HG03045 (cell line): ENCODE results near the gene SPSB3.

ENCODE experiments used
- ATAC-seq: cut with Tn5 transposase; IDR thresholded peaks from one replicate; pipeline ENCODE4 v1.9.1; 2021; ENCODE audit warnings: mild to moderate bottlenecking, moderate library complexity; ENCODE audit not compliant: unreplicated experiment

The SPSB3 gene

DNA sequence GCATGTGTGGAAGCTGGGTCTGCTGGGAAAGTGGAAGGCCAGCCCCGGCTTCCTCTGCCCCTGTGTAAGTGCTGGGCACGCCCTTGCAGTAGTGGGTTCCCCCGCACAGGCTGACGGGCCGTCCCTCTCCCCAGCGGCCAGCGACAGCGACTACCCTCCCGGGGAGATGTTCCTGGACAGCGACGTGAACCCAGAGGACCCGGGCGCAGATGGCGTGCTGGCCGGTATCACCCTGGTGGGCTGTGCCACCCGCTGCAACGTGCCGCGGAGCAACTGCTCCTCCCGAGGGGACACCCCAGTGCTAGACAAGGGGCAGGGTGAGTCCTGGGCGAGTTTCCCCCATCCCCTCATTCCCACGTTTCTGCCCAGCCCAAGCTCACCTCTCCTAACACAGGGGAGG lies 16.5 kb downstream of the SPSB3 start:
- no peak for ATAC-seq

GRCh38 chr16:1764971-1765370 lies 17.4 kb downstream of the SPSB3 start:
- no peak for ATAC-seq

- ATAC-seq, result no peak
Observed at GRCh38 chr16:1763521-1764511, 18.6 kb downstream of the SPSB3 start.

GRCh38 chr16:1762879-1763520 lies 19.4 kb downstream of the SPSB3 start:
- no peak for ATAC-seq

- no peak for ATAC-seq
Observed at GRCh38 chr16:1762196-1762878, 20.0 kb downstream of the SPSB3 start.

DNA sequence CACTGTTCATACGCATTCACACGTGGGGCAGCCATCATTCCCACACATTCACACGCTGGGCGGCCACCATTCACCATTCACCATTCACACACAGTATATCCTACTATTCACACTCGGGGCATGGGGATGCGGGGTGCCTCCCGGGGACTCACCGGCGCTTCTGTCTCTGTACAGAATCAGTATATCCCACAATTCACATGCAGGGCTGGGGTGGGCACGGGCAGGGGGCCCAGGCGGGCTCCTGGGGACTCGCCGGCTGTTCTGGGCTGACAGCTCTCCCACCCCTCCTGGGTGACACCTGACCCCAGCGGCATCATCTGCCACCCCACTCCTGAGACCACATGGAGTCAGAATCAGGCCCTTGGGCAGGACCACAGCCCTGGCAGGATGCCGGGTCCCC lies 20.6 kb downstream of the SPSB3 start:
- no peak for ATAC-seq

- no peak for ATAC-seq
Observed at GRCh38 chr16:1760911-1761310, 21.5 kb downstream of the SPSB3 start.

DNA sequence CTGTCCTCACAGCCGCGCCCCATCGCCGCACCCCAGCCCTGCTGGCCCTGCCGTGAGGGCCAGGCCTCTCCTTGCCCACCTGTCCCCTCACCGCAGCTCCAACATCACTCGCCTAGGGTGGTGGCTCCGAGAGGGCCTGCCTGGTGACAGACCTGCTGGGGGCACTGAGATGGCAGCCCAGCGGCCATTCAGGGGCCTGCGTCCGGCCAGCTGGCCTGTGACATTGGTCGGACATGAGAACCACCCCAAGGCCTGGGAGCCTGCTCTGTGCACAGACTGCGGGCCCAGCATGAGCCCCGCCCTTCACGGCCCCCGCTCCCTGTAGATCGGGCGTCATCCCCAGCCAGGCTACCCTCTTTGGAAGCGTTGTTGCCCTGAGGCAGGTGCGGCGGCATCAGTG lies 22.9 kb downstream of the SPSB3 start:
- ATAC-seq, result no peak

DNA sequence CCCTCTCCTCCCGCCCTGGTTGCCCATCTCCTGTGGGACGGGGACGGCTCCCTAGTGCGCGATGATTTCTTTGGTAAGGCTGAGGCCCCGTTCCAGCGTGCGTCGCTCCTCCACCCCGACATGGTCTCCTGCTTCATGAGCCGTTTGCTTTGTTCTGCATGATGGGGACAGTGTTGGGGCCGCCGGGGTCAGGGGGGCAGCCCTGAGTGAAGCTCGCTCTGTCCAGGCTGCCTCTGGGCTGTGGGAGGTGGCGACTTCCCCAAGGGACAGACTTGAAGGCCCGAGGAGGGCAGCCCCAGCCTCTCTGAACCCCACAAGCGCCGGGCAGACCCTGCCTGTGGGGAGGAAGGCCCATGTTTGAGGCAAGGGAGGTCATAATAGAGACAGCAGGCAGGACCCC lies 23.4 kb downstream of the SPSB3 start:
- ATAC-seq, result no peak

DNA sequence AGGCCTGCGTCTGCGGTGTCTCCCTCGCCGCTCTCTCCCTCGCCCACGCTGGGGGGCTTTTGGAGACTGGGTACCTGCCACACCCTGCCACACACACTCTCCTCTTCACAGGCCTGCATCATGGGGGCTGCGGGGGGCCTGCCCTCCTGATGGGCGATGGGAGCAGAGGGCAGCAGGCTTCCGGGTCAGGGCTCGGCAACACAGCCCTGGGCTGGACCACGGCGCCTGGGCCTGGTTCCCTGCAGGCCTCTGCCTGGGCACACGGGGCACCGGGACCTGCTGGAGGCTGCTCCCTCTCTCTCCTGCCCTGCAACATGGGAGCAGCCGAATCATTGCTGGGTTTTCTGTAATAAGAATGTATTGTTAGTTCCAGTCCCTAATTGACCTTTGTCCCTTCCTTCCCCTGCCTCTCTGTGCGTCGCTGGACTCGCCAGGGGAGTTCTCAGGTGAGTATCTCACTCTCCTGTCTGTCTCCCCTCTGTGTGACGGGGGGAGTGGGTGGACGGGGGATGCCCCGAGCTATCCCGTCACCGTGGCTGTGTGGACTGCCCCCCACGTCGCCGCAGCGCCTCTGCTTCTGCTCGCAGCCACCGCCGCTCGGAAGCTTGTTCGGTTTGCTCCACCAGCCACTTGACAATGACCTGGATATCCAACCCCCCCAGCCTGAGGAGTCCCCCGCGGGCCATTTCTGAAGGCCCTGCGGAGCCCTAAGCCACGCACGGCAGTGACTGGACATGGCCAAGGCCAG lies 24.5 kb downstream of the SPSB3 start:
- no peak for ATAC-seq

DNA sequence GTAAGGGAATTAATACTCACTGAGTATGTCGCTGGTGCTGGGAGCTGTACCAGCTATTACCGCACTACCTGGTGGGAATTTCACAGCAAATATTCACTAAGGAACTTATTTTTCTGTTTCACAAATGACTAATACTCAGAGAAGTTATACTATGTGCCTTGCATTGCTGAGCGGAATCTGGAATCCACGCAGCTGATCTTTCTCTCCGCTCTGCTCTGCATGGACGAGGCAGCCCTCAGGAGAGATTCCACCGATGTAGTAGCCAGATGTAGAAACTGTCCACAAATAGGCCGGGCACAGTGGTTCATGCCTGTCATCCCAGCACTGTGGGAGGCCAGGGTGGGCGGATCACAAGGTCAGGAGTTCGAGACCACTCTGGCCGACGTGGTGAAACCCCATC lies 28.2 kb downstream of the SPSB3 start:
- ATAC-seq, result no peak

DNA sequence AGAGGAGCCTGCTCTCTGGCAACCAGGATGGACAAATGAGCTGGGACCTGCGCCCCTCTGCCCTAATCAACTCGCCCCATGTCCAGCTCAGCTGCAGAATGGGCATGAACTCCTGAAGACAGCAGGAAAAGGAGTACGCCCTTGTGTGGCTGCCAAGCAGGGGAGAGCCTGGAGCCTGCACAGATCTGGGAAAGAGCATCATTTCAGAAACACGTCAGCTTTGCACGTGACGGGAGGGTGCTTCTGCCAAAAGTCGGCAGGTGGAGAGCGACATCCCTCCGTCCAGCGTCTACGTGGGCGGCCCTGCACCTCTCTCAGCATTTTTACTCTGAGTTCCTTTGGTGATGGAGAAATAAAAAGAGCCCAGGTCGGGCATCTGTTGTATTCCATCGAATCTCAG lies 29.5 kb downstream of the SPSB3 start:
- no peak for ATAC-seq

DNA sequence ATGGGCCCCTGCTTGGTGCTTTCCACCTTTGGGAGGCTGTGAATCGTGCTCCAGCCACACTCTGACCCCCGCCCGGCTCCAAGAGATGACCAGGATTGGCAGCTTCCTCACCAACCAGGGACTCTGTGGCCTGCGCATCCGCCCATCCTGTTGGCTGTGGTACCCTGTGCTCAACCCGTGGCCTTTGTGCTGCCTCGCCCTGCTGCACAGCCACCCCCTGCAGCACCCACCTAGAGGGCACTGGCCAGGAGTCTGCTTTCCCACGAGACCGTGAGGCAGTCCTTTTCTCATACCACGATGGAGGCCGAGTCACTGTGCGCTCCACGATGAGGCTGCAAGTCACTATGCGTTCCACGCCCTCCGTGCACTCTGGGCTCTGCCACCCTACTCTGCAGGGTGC lies 30.4 kb downstream of the SPSB3 start:
- ATAC-seq, result no peak

DNA sequence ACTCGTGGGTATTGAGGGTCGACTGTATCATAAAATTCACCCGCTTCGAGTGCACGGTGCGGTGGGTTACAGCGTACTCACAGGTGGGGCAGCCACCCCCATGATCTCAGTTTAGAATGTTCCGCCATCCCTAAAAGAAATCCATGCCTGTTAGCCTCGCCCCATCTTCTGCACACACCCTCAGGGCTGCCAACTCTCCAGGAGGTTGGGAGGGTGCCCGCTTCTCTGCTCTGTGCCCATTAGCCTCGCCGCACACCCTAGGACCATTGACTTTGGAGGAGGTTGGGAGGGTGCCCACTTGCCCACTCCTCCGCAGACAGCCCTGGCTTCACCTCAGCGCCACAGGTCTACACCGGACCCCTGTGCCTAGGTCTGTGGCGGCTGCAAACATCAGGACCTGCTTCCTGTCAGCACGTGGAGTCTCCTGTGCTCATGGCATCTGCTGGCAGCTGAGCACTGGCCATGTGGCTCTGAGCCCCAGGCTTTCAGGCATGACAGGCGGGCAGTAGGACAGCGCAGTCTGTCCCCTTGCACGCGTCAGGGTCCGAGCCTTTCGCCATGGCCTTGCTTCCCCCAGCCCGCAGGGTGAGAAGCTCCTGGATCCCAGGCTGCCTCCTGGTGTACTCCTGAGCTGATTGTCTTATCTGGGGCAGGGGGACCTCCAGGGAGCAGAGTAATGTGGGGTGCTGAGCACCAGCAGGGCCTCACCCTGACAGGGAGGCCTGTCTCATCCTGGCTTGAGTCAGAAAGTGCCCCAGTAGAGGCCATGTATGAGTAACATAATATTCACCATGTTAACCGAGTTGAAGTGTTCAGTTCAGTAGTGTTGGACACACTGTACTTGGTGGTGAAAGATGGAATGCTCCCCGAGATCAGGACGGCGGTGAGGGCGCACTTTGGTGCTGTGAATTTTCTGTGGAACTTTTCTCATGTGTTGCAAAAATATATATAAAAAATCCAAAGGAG lies 32.9 kb downstream of the SPSB3 start:
- ATAC-seq, result no peak

DNA sequence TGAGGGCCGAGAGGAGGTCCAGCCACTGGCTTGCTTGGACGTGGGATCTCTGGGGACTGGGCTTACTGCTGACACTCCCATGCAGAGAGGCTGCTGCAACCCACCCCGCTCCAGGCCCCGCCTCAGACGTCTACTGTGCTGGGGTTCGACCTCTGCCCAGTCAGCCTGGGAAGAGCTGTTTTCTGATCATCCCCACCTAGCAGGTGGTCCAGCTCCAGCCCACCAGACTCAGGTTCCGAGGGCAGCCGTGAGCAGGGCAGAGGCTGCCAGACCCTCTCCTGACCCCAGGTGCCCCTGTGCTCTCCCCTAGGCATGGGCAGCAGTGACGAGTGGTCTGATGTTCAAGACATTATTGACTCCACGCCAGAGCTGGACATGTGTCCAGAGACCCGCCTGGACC lies 34.4 kb downstream of the SPSB3 start:
- ATAC-seq, result no peak

GRCh38 chr16:1746693-1747195 lies 35.6 kb downstream of the SPSB3 start:
- ATAC-seq, result no peak

- ATAC-seq, result no peak
Observed at GRCh38 chr16:1745900-1746692, 36.3 kb downstream of the SPSB3 start.

GRCh38 chr16:1745181-1745899 lies 37.0 kb downstream of the SPSB3 start:
- ATAC-seq, result no peak
